ENCODE measurements around the gene CDCA3.

Gene CDCA3

DNA sequence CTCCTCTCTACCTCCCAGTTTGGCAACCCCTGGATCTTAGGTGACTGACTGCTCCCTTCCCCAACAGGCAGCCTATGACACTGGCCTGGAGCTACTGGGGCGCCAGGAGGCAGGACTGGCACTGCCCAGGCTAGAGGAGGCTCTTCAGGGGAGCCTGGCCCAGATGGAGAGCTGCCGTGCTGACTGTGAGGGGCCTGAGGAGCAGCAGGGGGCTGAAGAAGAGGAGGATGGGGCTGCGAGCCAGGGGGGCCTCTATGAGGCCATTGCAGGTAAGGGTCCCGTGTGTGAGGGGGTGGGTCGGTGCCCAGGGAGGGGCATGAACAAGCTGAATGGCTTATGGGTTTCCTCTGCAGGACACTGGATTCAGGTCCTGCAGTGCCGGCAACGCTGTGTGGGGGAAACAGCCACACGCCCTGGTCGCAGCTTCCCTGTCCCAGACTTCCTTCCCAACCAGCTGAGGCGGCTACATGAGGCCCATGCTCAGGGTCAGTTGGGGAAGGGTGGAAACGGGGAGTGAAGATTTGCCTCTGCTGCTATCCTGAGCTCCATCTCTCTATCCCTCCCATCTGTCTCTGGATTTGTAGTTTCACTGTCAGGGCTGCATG is 20.7 kb downstream of the CDCA3 start:
- no peak overlapping the region for H3K4me3 ChIP-seq (ENCODE audit: low read depth, low read length)
- no peak for TF ChIP-seq POLR2A (IDR thresholded peaks at IDR 0.05; ENCODE audit: extremely low read depth, insufficient read length)
- TF ChIP-seq, protein P1, sequence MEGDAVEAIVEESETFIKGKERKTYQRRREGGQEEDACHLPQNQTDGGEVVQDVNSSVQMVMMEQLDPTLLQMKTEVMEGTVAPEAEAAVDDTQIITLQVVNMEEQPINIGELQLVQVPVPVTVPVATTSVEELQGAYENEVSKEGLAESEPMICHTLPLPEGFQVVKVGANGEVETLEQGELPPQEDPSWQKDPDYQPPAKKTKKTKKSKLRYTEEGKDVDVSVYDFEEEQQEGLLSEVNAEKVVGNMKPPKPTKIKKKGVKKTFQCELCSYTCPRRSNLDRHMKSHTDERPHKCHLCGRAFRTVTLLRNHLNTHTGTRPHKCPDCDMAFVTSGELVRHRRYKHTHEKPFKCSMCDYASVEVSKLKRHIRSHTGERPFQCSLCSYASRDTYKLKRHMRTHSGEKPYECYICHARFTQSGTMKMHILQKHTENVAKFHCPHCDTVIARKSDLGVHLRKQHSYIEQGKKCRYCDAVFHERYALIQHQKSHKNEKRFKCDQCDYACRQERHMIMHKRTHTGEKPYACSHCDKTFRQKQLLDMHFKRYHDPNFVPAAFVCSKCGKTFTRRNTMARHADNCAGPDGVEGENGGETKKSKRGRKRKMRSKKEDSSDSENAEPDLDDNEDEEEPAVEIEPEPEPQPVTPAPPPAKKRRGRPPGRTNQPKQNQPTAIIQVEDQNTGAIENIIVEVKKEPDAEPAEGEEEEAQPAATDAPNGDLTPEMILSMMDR (IDR thresholded peaks at IDR 0.05; ENCODE audit: low read depth, low read length) = no peak
- TF ChIP-seq MYC (IDR thresholded peaks at IDR 0.05; ENCODE audit: low read depth, low read length) = no peak
- TF ChIP-seq, protein P2, sequence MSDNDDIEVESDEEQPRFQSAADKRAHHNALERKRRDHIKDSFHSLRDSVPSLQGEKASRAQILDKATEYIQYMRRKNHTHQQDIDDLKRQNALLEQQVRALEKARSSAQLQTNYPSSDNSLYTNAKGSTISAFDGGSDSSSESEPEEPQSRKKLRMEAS (IDR thresholded peaks at IDR 0.05; ENCODE audit: low read depth, low read length) = no peak
- no peak for DNase-seq (ENCODE audit: low read depth)

DNA sequence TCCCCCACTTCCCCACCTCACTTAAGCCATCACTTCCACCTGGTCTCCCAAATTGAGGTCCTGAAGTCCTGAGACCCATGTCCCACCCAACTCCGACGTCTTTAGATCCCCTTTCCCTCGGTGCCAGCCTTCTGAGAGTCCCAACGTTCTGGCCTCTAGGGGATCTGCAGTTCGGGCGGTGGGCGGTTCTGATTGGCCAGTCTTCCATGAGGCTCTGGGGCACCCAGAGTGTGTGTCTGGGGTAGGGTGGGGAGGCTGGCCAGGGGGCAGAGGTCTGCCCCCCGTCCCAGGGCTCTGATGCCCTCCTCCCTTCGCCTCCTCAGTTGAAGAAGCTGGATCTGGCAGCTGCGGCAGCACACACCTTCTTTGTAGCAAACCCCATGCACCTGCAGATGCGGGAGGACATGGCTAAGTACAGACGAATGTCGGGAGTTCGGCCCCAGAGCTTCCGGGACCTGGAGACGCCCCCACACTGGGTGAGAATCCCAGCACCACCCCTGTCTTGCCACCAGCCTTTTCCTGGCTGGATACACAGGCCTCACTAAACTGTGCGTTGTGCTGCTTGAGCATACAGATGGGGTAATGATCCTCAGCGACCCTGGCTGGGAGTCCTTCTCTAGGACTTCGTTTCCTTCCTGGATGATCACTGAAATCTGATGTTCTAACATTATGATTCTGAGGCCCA is 21.4 kb downstream of the CDCA3 start:
- no peak for DNase-seq (ENCODE audit: low read depth)
- no peak overlapping the region for H3K4me3 ChIP-seq (ENCODE audit: low read depth, low read length)
- TF ChIP-seq MYC (IDR thresholded peaks at IDR 0.05; ENCODE audit: low read depth, low read length) = no peak
- TF ChIP-seq, protein P2 (IDR thresholded peaks at IDR 0.05; ENCODE audit: low read depth, low read length) = no peak
- TF ChIP-seq POLR2A (IDR thresholded peaks at IDR 0.05; ENCODE audit: extremely low read depth, insufficient read length) = no peak
- TF ChIP-seq, protein P1 (IDR thresholded peaks at IDR 0.05; ENCODE audit: low read depth, low read length) = no peak

DNA sequence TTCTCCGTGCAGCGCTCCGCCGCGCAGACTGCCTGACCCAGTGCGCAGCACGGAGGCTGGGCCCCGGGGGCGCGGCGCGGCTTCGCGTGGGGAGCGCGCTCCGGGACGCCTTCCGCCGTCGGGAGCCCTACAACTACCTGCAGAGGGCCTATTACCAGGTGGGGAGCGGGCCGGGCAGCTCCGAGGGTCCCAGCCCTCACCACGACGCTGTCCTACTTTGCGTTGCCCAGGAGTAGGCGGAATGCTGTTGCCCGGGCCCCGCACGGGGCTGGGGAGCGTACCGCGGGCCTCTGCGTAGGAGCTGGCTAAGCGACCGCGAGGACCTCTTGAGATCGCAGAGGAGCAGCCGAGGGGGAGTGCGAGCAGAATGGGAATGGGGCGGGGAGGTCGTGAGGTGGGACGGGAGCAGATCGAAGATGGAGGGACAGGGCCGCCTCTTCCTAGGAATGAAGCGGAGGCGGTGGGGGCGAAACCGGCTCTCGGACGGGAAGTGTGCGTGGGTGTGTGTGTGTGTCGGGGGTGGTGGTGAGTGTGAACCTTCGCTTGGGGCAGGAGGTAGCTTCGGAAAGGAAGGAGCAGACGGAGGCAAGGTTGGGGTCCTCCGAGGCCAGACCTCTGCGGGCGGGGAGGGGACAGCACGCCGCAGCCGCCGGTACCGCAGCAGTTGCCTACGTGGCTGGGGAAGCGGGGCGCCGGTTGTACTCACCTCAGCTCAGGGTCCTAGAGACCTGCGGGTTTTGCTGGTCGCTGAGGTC is 22.1 kb downstream of the CDCA3 start:
- peak; percentile 54 for DNase-seq (ENCODE audit: low read depth)
- peak overlapping the region; percentile 38 for H3K4me3 ChIP-seq (ENCODE audit: low read depth, low read length)
- TF ChIP-seq, protein P1 (IDR thresholded peaks at IDR 0.05; ENCODE audit: low read depth, low read length) = no peak
- TF ChIP-seq POLR2A (IDR thresholded peaks at IDR 0.05; ENCODE audit: extremely low read depth, insufficient read length) (peak; percentile 15), MYC (IDR thresholded peaks at IDR 0.05; ENCODE audit: low read depth, low read length) (peak; percentile 33; the same call in 1 of the 2 replicates)
- TF ChIP-seq, protein P2 (IDR thresholded peaks at IDR 0.05; ENCODE audit: low read depth, low read length) = no peak

DNA sequence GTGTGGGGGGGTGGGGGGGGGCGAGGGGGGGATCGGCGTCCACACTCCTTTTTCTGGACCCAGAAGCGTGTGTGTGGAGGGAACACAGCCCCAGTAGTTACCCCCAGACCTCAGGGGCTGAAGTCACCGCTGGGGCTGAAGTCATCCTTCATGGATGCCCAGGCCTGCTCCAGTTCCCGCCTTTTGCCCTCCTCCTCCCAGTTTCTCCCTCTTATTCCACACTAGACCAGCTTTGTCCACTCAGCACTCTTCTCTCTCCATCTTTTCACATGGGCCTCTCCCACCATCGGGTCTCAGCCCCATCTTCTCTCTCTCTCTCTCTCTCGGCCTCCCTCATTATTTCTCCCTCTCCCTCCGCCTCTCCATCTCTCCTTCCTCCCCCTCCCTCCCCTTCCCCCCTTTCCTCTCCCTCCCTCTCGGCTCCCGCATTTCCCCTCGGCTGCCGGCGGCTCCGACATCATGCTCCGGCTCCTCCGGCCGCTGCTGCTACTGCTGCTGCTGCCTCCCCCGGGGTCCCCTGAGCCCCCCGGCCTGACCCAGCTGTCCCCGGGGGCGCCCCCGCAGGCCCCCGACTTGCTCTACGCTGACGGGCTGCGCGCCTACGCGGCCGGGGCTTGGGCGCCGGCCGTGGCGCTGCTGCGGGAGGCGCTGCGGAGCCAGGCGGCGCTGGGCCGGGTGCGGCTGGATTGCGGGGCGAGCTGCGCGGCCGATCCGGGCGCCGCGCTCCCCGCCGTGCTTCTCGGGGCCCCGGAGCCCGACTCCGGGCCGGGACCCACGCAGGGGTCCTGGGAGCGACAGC is 22.9 kb downstream of the CDCA3 start, which contains the start of gene P3H3:
P3H3 (plus strand) TSS at position 426 of the 799 bp plus-strand sequence; CDS start at position 460, 34 bp downstream.
- TF ChIP-seq POLR2A (IDR thresholded peaks at IDR 0.05; ENCODE audit: extremely low read depth, insufficient read length) (peak; percentile 8), MYC (IDR thresholded peaks at IDR 0.05; ENCODE audit: low read depth, low read length) (no peak)
- TF ChIP-seq, protein P2 (IDR thresholded peaks at IDR 0.05; ENCODE audit: low read depth, low read length) = no peak
- peak within 1 kb of the TSS; percentile 38 for H3K4me3 ChIP-seq (ENCODE audit: low read depth, low read length)
- DNase-seq (ENCODE audit: low read depth) = peak; percentile 34

DNA sequence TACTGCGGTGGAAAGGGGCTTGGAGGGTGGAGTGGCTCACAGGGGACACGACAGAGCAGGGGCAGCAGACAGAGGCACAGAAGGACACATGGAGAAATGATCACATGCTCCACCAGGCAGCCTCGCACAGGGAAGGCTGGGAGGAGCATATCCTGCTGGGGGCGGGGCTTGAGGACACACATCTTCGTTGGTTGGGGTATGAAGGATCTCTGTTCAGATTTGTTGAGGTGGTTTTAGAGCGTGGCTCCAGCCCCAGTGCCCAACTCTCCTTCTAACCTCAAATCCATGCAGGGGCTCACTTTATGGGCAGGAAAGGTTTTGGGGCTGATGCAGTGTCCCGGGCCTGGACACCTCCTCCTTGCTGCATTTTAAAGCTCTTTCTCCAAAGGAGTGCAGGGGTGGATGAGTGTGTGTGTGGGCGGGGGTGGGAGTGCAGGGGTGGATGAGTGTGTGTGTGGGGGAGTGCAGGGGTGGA is 23.6 kb downstream of the CDCA3 start:
- DNase-seq (ENCODE audit: low read depth) = peak; percentile 63
- no peak overlapping the region for H3K4me3 ChIP-seq (ENCODE audit: low read depth, low read length)

More for the DNA sequence above, 23.6 kb downstream of the CDCA3 start:
- TF ChIP-seq, protein P2 (IDR thresholded peaks at IDR 0.05; ENCODE audit: low read depth, low read length) = peak; percentile 65
- no peak for TF ChIP-seq POLR2A (IDR thresholded peaks at IDR 0.05; ENCODE audit: extremely low read depth, insufficient read length)

Measured in NB4 (cell line).